HG03095 (cell line): ENCODE data around the gene CREB1.
"Not testable (repeated sequence)": the region's sequence is repeated elsewhere in the genome, so short reads cannot be mapped to it uniquely, and the experiment has no call there.

Source experiments
- ATAC-seq: cut with Tn5 transposase; IDR thresholded peaks from one replicate; pipeline ENCODE4 v1.9.1; 2021; ENCODE audit warnings: moderate library complexity; ENCODE audit not compliant: unreplicated experiment

The CREB1 gene

GRCh38 chr2:207529330-207530159, at the start of gene CREB1:
CREB1 (plus strand) TSS chr2:207529962; CDS start chr2:207555636, 25,674 bp downstream.
- ATAC-seq: peak; percentile 85

- ATAC-seq: no peak
Measured at GRCh38 chr2:207480521-207481040, 49.2 kb upstream of the CREB1 start.

DNA sequence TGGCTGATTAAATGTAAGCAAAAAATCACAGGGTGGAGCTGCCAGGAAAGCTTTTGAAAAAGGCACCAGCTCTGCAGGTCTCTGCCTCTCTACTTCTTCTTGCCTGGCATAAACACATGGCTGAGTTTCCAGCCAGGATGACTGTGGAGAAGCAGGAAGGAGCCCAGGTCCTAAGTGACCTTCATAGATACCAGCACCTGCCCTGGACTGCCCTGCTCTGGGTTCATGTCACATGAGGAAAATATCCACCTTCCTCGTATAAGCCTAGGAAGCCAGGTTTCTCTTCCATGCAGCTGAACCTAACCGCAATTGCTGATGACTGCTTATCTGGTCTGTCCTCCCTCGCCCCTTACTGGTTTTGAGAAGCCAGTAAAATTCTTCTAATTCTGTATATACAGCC, 47.8 kb upstream of the CREB1 start:
- ATAC-seq: no peak

GRCh38 chr2:207482630-207483029, 47.1 kb upstream of the CREB1 start:
- no peak for ATAC-seq

- ATAC-seq: no peak
Measured at GRCh38 chr2:207483066-207483465, 46.7 kb upstream of the CREB1 start.

DNA sequence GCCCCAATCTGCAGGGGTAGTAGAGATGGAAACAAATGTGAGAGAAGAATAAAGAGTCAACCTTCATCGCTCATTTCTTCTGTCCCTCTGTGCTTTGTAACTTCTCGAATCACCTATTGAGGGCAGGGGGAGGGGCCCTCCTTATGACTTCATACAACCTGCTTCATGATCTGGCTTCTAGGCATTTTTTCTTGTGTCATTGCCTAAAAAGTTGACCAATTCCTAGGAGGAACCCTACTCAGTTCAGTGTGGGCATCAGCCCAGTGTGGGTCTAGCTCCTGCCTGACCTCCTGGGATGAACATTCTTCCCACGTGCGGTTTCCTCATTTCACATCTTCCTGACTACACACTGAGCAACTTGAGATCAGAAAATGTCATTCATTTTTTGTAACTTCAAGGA, 46.3 kb upstream of the CREB1 start:
- ATAC-seq: no peak

GRCh38 chr2:207484444-207485391, 45.0 kb upstream of the CREB1 start:
- ATAC-seq: peak; percentile 68

GRCh38 chr2:207487650-207488311, 42.0 kb upstream of the CREB1 start:
- ATAC-seq: no peak

- no peak for ATAC-seq
Measured at GRCh38 chr2:207489251-207489650, 40.5 kb upstream of the CREB1 start.

DNA sequence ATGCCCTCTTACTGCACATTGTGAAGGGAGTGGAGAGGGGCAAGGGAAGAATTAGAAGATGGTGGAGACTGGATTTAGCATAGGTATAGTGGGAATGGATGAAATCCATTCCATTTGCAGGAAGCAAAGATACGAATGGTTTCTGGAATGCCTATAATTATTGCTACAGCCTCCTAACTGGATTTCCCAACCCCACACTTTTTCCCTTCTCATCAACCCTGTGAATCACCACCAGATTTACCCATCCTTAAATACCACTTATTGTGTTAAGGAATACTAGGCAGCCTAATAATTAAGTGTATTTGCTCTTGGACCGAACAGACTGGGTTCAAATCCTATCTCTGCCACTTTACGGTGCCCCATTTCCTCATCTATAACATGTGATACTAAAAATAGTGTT, 39.3 kb upstream of the CREB1 start:
- no peak for ATAC-seq

GRCh38 chr2:207491086-207491485, 38.7 kb upstream of the CREB1 start:
- no peak for ATAC-seq

GRCh38 chr2:207491956-207492355, 37.8 kb upstream of the CREB1 start:
- no peak for ATAC-seq

DNA sequence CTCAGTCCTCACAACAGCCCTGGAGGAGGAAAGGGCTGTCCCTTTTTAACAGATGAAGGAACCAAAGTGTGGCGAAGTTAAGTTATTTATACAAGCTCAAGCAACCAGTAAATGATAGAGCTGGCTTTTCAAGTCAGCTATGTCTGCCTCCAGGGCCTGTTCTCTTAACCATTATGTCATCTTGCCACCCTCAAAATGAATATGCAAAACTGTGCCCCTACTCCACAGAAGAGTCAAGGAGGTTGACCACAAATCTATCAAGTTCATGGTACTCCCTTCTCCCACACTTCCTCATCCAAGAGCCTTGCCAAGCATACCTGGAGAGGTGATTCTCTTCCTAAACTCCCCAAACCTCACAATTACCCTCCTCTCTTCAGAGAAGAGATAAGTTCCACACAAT, 37.3 kb upstream of the CREB1 start:
- ATAC-seq: no peak

GRCh38 chr2:207494137-207494536, 35.6 kb upstream of the CREB1 start:
- no peak for ATAC-seq

- ATAC-seq: not testable (repeated sequence)
Measured at GRCh38 chr2:207496936-207497335, 32.8 kb upstream of the CREB1 start.

DNA sequence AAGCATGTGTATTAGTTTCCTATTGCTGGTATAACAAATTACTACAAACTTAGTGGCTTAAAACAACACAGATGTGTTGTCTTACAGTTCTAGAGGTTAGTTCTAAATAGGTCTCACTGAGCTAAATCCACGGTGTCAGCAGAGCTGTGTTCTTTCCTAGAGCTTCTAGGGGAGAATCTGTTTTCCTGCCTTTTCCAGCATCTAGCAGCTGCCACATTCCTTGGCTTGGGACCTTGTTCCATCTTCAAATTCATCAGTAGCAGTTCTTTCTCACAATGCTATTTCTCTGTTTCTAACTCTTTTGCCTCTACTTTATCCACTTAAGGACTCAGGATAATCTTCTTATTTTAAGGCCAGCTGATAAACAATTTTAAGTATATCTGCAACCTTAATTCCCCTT, 32.2 kb upstream of the CREB1 start:
- no peak for ATAC-seq

- ATAC-seq: no peak
Measured at GRCh38 chr2:207498427-207498826, 31.3 kb upstream of the CREB1 start.

GRCh38 chr2:207499114-207499513, 30.6 kb upstream of the CREB1 start:
- no peak for ATAC-seq

- no peak for ATAC-seq
Measured at GRCh38 chr2:207501802-207502576, 27.8 kb upstream of the CREB1 start.

DNA sequence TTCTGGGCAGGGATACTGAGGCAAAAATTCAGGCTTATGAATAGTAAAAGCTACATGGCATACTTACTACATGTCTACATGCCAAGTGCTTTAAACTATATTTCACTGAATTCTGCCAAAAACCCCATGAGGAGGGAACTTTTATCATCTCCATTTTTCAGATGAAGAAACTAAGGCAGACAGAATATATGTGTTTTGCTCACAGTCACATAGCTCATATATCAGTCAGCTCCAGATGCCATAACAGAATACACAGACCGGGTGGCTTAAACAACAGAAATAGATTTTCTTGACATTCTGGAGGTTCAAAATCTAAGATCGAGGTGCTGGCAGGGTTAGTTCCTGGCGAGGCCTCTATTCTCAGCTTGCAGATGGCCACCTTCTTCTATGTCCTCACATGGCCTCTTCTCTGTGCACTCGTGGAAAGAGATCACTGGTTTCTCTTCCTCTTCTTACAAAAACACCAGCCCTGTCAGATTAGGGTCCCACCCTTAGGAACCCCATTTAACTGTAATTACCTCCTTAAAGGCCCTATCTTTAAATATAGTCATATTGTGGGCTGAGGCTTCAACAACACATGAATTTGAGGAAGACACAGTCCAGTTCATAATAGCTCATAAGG, 27.1 kb upstream of the CREB1 start:
- peak; percentile 38 for ATAC-seq
